Measurements from ENCODE around the gene AHSP. TPM values are rescaled to one million over a fixed set of nuclear protein-coding genes. Genes with fewer than 3 reads are reported as not detected.
"Not testable (repeated sequence)": the region's sequence is repeated elsewhere in the genome, so short reads cannot be mapped to it uniquely, and the experiment has no call there.

AHSP gene
- total and polyA plus RNA-seq, 2 donors (not counting 1 experiment from before 2014, with no cell fraction given) = not detected

GRCh38 chr16:31572821-31573220, 45.1 kb downstream of the AHSP start:
- peaks cover 10% of the 10 kb centered on the region for H3K9me3 Mint-ChIP-seq (ENCODE audit: insufficient read depth)
- no peak overlapping the region for H3K4me2 ChIP-seq (replicated peaks; ENCODE audit: low read depth, low read length, poor library complexity, severe bottlenecking)
- no peak overlapping the region for H3K4me3 Mint-ChIP-seq
- DNase-seq (no peak), ATAC-seq (ENCODE audit: low read depth) (no peak)
- no CpG with 5 or more reads among the region's 1 CpG for WGBS (ENCODE audit: insufficient coverage)
- intact Hi-C loops (cut with micrococcal nuclease) = no loop called here
- H3K27ac Mint-ChIP-seq = no peak overlapping the region
- H3K27me3 Mint-ChIP-seq = peaks cover 46% of the 10 kb centered on the region
- ChIA-PET CTCF (no interaction called here), POLR2A (no interaction called here)
- H3K4me1 ChIP-seq (ENCODE audit: control insufficient read depth in 2 of 2, insufficient read depth in 2 of 2, low read length in 2 of 2) = peaks cover 5 to 8% of the 10 kb centered on the region in 2 donors
- no peak overlapping the region for H3K9ac ChIP-seq (ENCODE audit: low read length)
- no peaks in the 10 kb centered on the region for H3K79me2 ChIP-seq (ENCODE audit: control insufficient read depth, insufficient read depth, low read length)
- no peak for TF ChIP-seq CTCF (IDR thresholded peaks at IDR 0.05)
- no peak for TF ChIP-seq EZH2 (IDR thresholded peaks at IDR 0.05; ENCODE audit: borderline replicate concordance, insufficient read depth, low read depth, low read length, poor library complexity, severe bottlenecking)
- no peak overlapping the region for H3K4me3 ChIP-seq (ENCODE audit: control extremely low read depth in 1 of 5, extremely low read depth in 1 of 5, insufficient read depth in 1 of 5, low read depth in 2 of 5, low read length in 4 of 5)
- H2AFZ ChIP-seq (ENCODE audit: insufficient read depth, low read depth, low read length, poor library complexity, severe bottlenecking) = no peak overlapping the region
- no peaks in the 10 kb centered on the region for H3K36me3 ChIP-seq (replicated peaks in 1 of 2; ENCODE audit: control extremely low read depth in 1 of 2, control insufficient read depth in 1 of 2, extremely low read depth in 1 of 2, insufficient read depth in 2 of 2, low read length in 1 of 2)
- H3K9me3 ChIP-seq (ENCODE audit: control extremely low read depth in 1 of 3, control insufficient read depth in 2 of 3, insufficient read depth in 1 of 3, low read length in 2 of 3) = peaks cover 6 to 27% (median 6%) of the 10 kb centered on the region in 3 donors
- H3K27ac ChIP-seq (ENCODE audit: low read length in 2 of 2) = no peak overlapping the region
- H3K27me3 ChIP-seq (replicated peaks in 1 of 4; ENCODE audit: control extremely low read depth in 1 of 4, control insufficient read depth in 3 of 4, insufficient read depth in 4 of 4, low read length in 3 of 4) = peaks cover 0 to 19% (median 17%) of the 10 kb centered on the region in 4 experiments
- H4K20me1 ChIP-seq (ENCODE audit: control insufficient read depth, insufficient read depth, low read length, poor library complexity, severe bottlenecking) = no peaks in the 10 kb centered on the region
- peaks cover 4% of the 10 kb centered on the region for H3K4me1 Mint-ChIP-seq

- H4K20me1 ChIP-seq (ENCODE audit: control insufficient read depth, insufficient read depth, low read length, poor library complexity, severe bottlenecking); H2AFZ ChIP-seq (ENCODE audit: insufficient read depth, low read depth, low read length, poor library complexity, severe bottlenecking); H3K36me3 ChIP-seq (replicated peaks in 1 of 2; ENCODE audit: control extremely low read depth in 1 of 2, control insufficient read depth in 1 of 2, extremely low read depth in 1 of 2, insufficient read depth in 2 of 2, low read length in 1 of 2); CTCF ChIA-PET; H3K9ac ChIP-seq (ENCODE audit: low read length); ATAC-seq (ENCODE audit: low read depth); H3K4me2 ChIP-seq (replicated peaks; ENCODE audit: low read depth, low read length, poor library complexity, severe bottlenecking); H3K27ac Mint-ChIP-seq; H3K4me1 Mint-ChIP-seq; H3K4me3 ChIP-seq (ENCODE audit: control extremely low read depth in 1 of 5, extremely low read depth in 1 of 5, insufficient read depth in 1 of 5, low read depth in 2 of 5, low read length in 4 of 5); H3K27ac ChIP-seq (ENCODE audit: low read length in 2 of 2); H3K79me2 ChIP-seq (ENCODE audit: control insufficient read depth, insufficient read depth, low read length); POLR2A ChIA-PET; H3K4me1 ChIP-seq (ENCODE audit: control insufficient read depth in 2 of 2, insufficient read depth in 2 of 2, low read length in 2 of 2); H3K4me3 Mint-ChIP-seq; DNase-seq; intact Hi-C loops (cut with micrococcal nuclease): not testable (repeated sequence)
- Mint-ChIP-seq H3K9me3 (ENCODE audit: insufficient read depth) (peaks cover 15% of the 10 kb centered on the region), H3K27me3 (peaks cover 34% of the 10 kb centered on the region)
- WGBS (ENCODE audit: insufficient coverage) = 33% methylated on average over 1 of the region's 1 CpG
- peaks cover 0 to 11% (median 8%) of the 10 kb centered on the region in 4 experiments for H3K27me3 ChIP-seq (replicated peaks in 1 of 4; ENCODE audit: control extremely low read depth in 1 of 4, control insufficient read depth in 3 of 4, insufficient read depth in 4 of 4, low read length in 3 of 4)
- peaks cover 6 to 21% (median 12%) of the 10 kb centered on the region in 3 donors for H3K9me3 ChIP-seq (ENCODE audit: control extremely low read depth in 1 of 3, control insufficient read depth in 2 of 3, insufficient read depth in 1 of 3, low read length in 2 of 3)
These were observed 46.5 kb downstream of the AHSP start for GRCh38 chr16:31574159-31574558.

Measured in B cell (primary cell).